ENCODE measurements around the gene CRIP2. TPM values are rescaled to one million over a fixed set of nuclear protein-coding genes. Genes with fewer than 3 reads are reported as not detected.

The CRIP2 gene
- total and polyA plus RNA-seq, 10 of the 15 experiments (the other 5 are each of a cell fraction or from before 2014, with no cell fraction given): 0.04 to 0.62 (median 0.37) TPM; not detected in 5

DNA sequence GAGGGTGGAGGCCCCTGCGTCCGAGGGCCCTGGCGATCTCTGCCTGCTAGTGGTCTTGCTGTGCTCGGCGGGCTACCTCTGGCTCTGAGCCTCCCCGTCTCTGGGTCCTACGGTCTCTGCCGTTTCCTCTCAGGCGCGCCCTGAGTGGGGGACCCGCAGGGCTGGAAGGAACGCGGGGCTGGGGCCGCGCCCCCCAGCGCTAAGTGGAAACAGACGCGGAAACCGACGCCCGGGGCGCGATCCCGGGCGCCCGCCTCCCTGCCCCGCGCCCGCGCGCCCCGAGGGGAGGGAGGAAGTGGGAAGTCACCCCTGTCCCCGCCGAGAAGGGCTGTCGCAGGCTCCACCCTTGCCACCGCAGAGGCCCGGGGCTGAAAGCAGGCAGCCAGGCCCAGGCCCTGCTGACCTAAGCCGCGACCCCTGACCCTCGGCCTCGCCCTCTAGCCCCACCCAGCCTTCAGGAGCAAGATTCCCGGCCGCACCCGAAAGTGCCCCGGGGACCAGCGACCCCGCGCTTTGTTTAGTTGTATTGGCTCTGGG is 12.9 kb downstream of the CRIP2 start:
- no peaks in the 10 kb centered on the region for H3K9me3 ChIP-seq (replicated peaks; ENCODE audit: control insufficient read depth, insufficient read depth, low read length)
- H2AFZ ChIP-seq (ENCODE audit: control insufficient read depth, low read depth, low read length): peak overlapping the region; percentile 56
- RAD21 ChIA-PET (ENCODE audit: unreplicated experiment): no interaction called here
- in situ Hi-C loops (cut with MboI): loop anchor here (5.0 kb wide), 1 partner anchor 115 kb away; no protein-coding TSS in a partner anchor
- no peaks in the 10 kb centered on the region for H4K20me1 ChIP-seq (ENCODE audit: control insufficient read depth, insufficient read depth)
- intact Hi-C loops (cut with micrococcal nuclease; ENCODE audit: unreplicated experiment): loop anchor here (10.0 kb wide), 1 partner anchor 423 kb away; the partner anchor contains the start of gene GPR132
- under 1% methylated on average over 38 of the region's 48 CpGs for WGBS (ENCODE audit: insufficient coverage, insufficient replicate concordance, low lambda C conversion rate, missing lambda C conversion rate)
- SMC1A ChIA-PET (ENCODE audit: uncharacterized antibody, unreplicated experiment): no interaction called here
- H3K27ac ChIP-seq (ENCODE audit: control insufficient read depth, insufficient read depth): peak overlapping the region; percentile 42
- peak overlapping the region; percentile 100 for H3K4me2 ChIP-seq (ENCODE audit: control insufficient read depth, insufficient read depth)
- H3K27me3 ChIP-seq (replicated peaks in 1 of 2; ENCODE audit: control insufficient read depth in 2 of 2, insufficient read depth in 2 of 2, low read length in 1 of 2): no peaks in the 10 kb centered on the region
- no TSS peak for BruUV-seq (replicated peaks)
- H3K36me3 ChIP-seq (ENCODE audit: control insufficient read depth in 2 of 2, insufficient read depth in 2 of 2, low read length in 1 of 2): no peaks in the 10 kb centered on the region
- peaks cover 28% of the 10 kb centered on the region for H3K4me1 ChIP-seq (ENCODE audit: control insufficient read depth, insufficient read depth, low read length)
- peak overlapping the region; percentile 84 for H3K4me3 ChIP-seq
- ATAC-seq: peak; percentile 8
- no peak for FAIRE-seq
- peak overlapping the region; percentile 72 for H3K9ac ChIP-seq (ENCODE audit: control insufficient read depth, insufficient read depth, low read length)
- CTCF ChIA-PET: interaction anchor here (1.0 to 1.8 kb wide), 2 partner anchors 116 to 117 kb away, joined by 3 to 7 read pairs; no protein-coding TSS in a partner anchor
- H3K79me2 ChIP-seq (ENCODE audit: control insufficient read depth, insufficient read depth, low read length): peaks cover 8% of the 10 kb centered on the region
- no peak for DNase-seq (ENCODE audit: low read depth, low spot score)
- POLR2A ChIA-PET: no interaction called here
- TF ChIP-seq ZNF687 (IDR thresholded peaks at IDR 0.05) (0 out of 2 replicates have a peak, but pooled peaks have one; percentile 23), ZSCAN29 (IDR thresholded peaks at IDR 0.05) (no peak), GATAD2B (conservative IDR thresholded peaks at IDR 0.05; ENCODE audit: low read depth) (peak; percentile 64), BHLHE40 (IDR thresholded peaks at IDR 0.05; ENCODE audit: borderline replicate concordance in 1 of 2, low read depth in 2 of 2, low read length in 1 of 2) (peak in 1 of 2 experiments; percentile 1; a peak in 1 of 4 replicates), NR2F1 (conservative IDR thresholded peaks at IDR 0.05) (peak; percentile 96), SPI1 (IDR thresholded peaks at IDR 0.05; ENCODE audit: borderline replicate concordance, insufficient read depth, low read depth, low read length) (peak; percentile 86), ZNF207 (IDR thresholded peaks at IDR 0.05; ENCODE audit: borderline replicate concordance) (no peak), NR2C1 (IDR thresholded peaks at IDR 0.05) (peak; percentile 81), POLR2AphosphoS5 (IDR thresholded peaks at IDR 0.05; ENCODE audit: low read length) (no peak), NBN (IDR thresholded peaks at IDR 0.05) (0 out of 2 replicates have a peak, but pooled peaks have one; percentile 43), CHD4 (IDR thresholded peaks at IDR 0.05) (no peak), PKNOX1 (IDR thresholded peaks at IDR 0.05) (no peak; the same call in 1 of the 2 replicates), CREM (IDR thresholded peaks at IDR 0.05; ENCODE audit: low read depth) (no peak), CHD2 (IDR thresholded peaks at IDR 0.05; ENCODE audit: borderline replicate concordance, low read depth, low read length) (no peak), USF1 (IDR thresholded peaks at IDR 0.05; ENCODE audit: borderline replicate concordance, extremely low read length, insufficient read depth, low read depth, low read length) (no peak), NKRF (conservative IDR thresholded peaks at IDR 0.05) (peak; percentile 38)
